HEK293 (cell line): ENCODE results near the gene FNDC8.

Source experiments
- CTCF ChIA-PET: fragments of 350-600 bp; formaldehyde crosslinking; extraction: SDS; loops from one replicate; lab custom pipeline; 2021; ENCODE audit warnings: antibody characterized with exemption; lab: Yijun Ruan, JAX
- POLR2A ChIA-PET: fragments of 300-600 bp; formaldehyde crosslinking; extraction: SDS; loops from one replicate; lab custom pipeline; 2020; ENCODE audit warnings: antibody characterized with exemption, inconsistent platforms; lab: Yijun Ruan, JAX
- H3K27ac ChIP-seq: fragments of 200-500 bp; sonication (Bioruptor generic); 2 replicates; pipeline ENCODE4 v1.5.1; 2014; ENCODE audit warnings: low read depth, low read length, control low read depth, inconsistent platforms; ENCODE audit errors: extremely low read depth
- H3K36me3 ChIP-seq, 2 experiments: fragments of 200-500 bp in 1 of 2; sonication (Bioruptor generic) in 1 of 2; 1 replicate in 1 of 2; 2 replicates in 1 of 2; pipeline ENCODE4 v1.5.1; 2014 to 2017; ENCODE audit warnings: inconsistent platforms in 2 of 2, low read length in 2 of 2; ENCODE audit not compliant: control insufficient read depth in 2 of 2, insufficient read depth in 1 of 2
- H3K4me1 ChIP-seq: fragments of 200-500 bp; sonication (Bioruptor generic); 2 replicates; pipeline ENCODE4 v1.5.1; 2014; ENCODE audit warnings: mild to moderate bottlenecking, low read length, inconsistent platforms; ENCODE audit not compliant: control insufficient read depth, insufficient read depth
- H3K4me3 ChIP-seq: 2 replicates; pipeline ENCODE4 v1.5.1; 2011; ENCODE audit warnings: low read depth, mild to moderate bottlenecking, control low read depth, low read length, moderate library complexity
- H3K9me3 ChIP-seq: fragments of 200-500 bp; sonication (Bioruptor generic); 2 replicates; pipeline ENCODE4 v1.5.1; 2014; ENCODE audit warnings: low read depth, low read length, inconsistent platforms; ENCODE audit not compliant: control insufficient read depth, insufficient read depth
- AEBP2 ChIP-seq: fragments of 450-650 bp; formaldehyde crosslinking; IDR thresholded peaks from 2 replicates; pipeline ENCODE4 v1.5.1; 2016; ENCODE audit warnings: missing biosample characterization, missing genetic modification characterization, borderline replicate concordance
- CTCF ChIP-seq: fragments of 450-650 bp; formaldehyde crosslinking; IDR thresholded peaks from 2 replicates; pipeline ENCODE4 v1.5.1; 2016; ENCODE audit warnings: missing biosample characterization, missing genetic modification characterization
- EGR2 ChIP-seq: fragments of 450-650 bp; formaldehyde crosslinking; IDR thresholded peaks from 2 replicates; pipeline ENCODE4 v1.5.1; 2016; ENCODE audit warnings: low read depth, missing biosample characterization, missing genetic modification characterization
- HOXD13 ChIP-seq: sonication (generic); formaldehyde crosslinking; IDR thresholded peaks from 2 replicates; pipeline ENCODE4 v1.8.0; 2022; ENCODE audit warnings: missing genetic modification reagents, borderline replicate concordance
- OVOL3 ChIP-seq: fragments of 450-650 bp; formaldehyde crosslinking; IDR thresholded peaks from 2 replicates; pipeline ENCODE4 v1.5.1; 2016; ENCODE audit warnings: missing biosample characterization, missing genetic modification characterization
- PRDM6 ChIP-seq: fragments of 450-650 bp; formaldehyde crosslinking; IDR thresholded peaks from 2 replicates; pipeline ENCODE4 v1.5.1; 2017; ENCODE audit warnings: missing biosample characterization, missing genetic modification characterization
- REST ChIP-seq: fragments of 450-650 bp; formaldehyde crosslinking; IDR thresholded peaks from 2 replicates; pipeline ENCODE4 v1.5.1; 2016; ENCODE audit warnings: missing biosample characterization, missing genetic modification characterization
- TRIM28 ChIP-seq: IDR thresholded peaks from 2 replicates; pipeline ENCODE4 v1.6.1; 2011; ENCODE audit warnings: low read length, control low read depth, borderline replicate concordance
- ZNF121 ChIP-seq: fragments of 450-650 bp; formaldehyde crosslinking; IDR thresholded peaks from 2 replicates; pipeline ENCODE4 v1.5.1; 2016; ENCODE audit warnings: missing biosample characterization, missing genetic modification characterization
- ZNF202 ChIP-seq: fragments of 450-650 bp; formaldehyde crosslinking; IDR thresholded peaks from 2 replicates; pipeline ENCODE4 v1.5.1; 2016; ENCODE audit warnings: missing biosample characterization, missing genetic modification characterization, borderline replicate concordance
- ZNF214 ChIP-seq: fragments of 450-650 bp; formaldehyde crosslinking; IDR thresholded peaks from 2 replicates; pipeline ENCODE4 v1.5.1; 2017; ENCODE audit warnings: missing biosample characterization, mild to moderate bottlenecking, missing genetic modification characterization, borderline replicate concordance
- ZNF239 ChIP-seq: fragments of 450-650 bp; formaldehyde crosslinking; IDR thresholded peaks from 2 replicates; pipeline ENCODE4 v1.5.1; 2016; ENCODE audit warnings: missing biosample characterization, missing genetic modification characterization
- ZNF394 ChIP-seq: fragments of 450-650 bp; formaldehyde crosslinking; IDR thresholded peaks from 2 replicates; pipeline ENCODE4 v1.5.1; 2016; ENCODE audit warnings: missing biosample characterization, missing genetic modification characterization, mild to moderate bottlenecking, moderate library complexity, borderline replicate concordance
- ZNF398 ChIP-seq: fragments of 450-650 bp; formaldehyde crosslinking; IDR thresholded peaks from 2 replicates; pipeline ENCODE4 v1.5.1; 2017; ENCODE audit warnings: missing biosample characterization, missing genetic modification characterization
- ZNF544 ChIP-seq: fragments of 450-650 bp; formaldehyde crosslinking; IDR thresholded peaks from 2 replicates; pipeline ENCODE4 v1.5.0; 2017; ENCODE audit warnings: missing biosample characterization, missing genetic modification characterization
- ZNF555 ChIP-seq: fragments of 450-650 bp; formaldehyde crosslinking; conservative IDR thresholded peaks from 2 replicates; pipeline ENCODE4 v1.5.1; 2017; ENCODE audit warnings: missing biosample characterization, mild to moderate bottlenecking, missing genetic modification characterization, inconsistent platforms
- ZNF585B ChIP-seq: fragments of 450-650 bp; formaldehyde crosslinking; IDR thresholded peaks from 2 replicates; pipeline ENCODE4 v1.5.1; 2016; ENCODE audit warnings: missing biosample characterization, missing genetic modification characterization
- ZNF621 ChIP-seq: fragments of 450-650 bp; formaldehyde crosslinking; IDR thresholded peaks from 2 replicates; pipeline ENCODE4 v1.5.1; 2017; ENCODE audit warnings: missing biosample characterization, missing genetic modification characterization
- ZNF654 ChIP-seq: fragments of 450-650 bp; formaldehyde crosslinking; IDR thresholded peaks from 2 replicates; pipeline ENCODE4 v1.5.1; 2016; ENCODE audit warnings: low read depth, missing biosample characterization, missing genetic modification characterization
- ZNF830 ChIP-seq: fragments of 450-650 bp; IDR thresholded peaks from 2 replicates; pipeline ENCODE4 v1.5.0; 2018; ENCODE audit warnings: missing biosample characterization, missing genetic modification characterization, low read depth, mild to moderate bottlenecking, moderate library complexity
- ZSCAN18 ChIP-seq: fragments of 450-650 bp; formaldehyde crosslinking; IDR thresholded peaks from 2 replicates; pipeline ENCODE4 v1.5.1; 2016; ENCODE audit warnings: missing biosample characterization, missing genetic modification characterization

The FNDC8 gene

GRCh38 chr17:35094902-35095301 lies 26.5 kb upstream of the FNDC8 start:
- ChIA-PET POLR2A (no interaction called here), CTCF (interaction anchor here (0.5 to 1.2 kb wide), 4 partner anchors 20 to 143 kb away, joined by 3 to 4 read pairs (median 3); no protein-coding TSS in a partner anchor)
- Histone ChIP-seq H3K27ac (no peak overlapping the region), H3K9me3 (no peaks in the 10 kb centered on the region), H3K4me3 (no peak overlapping the region), H3K4me1 (no peaks in the 10 kb centered on the region), H3K36me3 (peaks cover 9 to 18% of the 10 kb centered on the region in 2 experiments; a peak in 2 of 3 replicates)
- no peak for TF ChIP-seq CTCF (tag by site-specific recombination)
- no peak for TF ChIP-seq EGR2
- no peak for TF ChIP-seq ZSCAN18 (tag by site-specific recombination)
- TF ChIP-seq ZNF830 (tag by site-specific recombination), result no peak
- no peak for TF ChIP-seq ZNF121 (tag by site-specific recombination)
- TF ChIP-seq AEBP2 (tag by site-specific recombination), result no peak
- TF ChIP-seq TRIM28, result no peak
- no peak for TF ChIP-seq REST (tag by site-specific recombination)
- no peak for TF ChIP-seq ZNF398
- no peak for TF ChIP-seq ZNF544 (tag by site-specific recombination)
- no peak for TF ChIP-seq PRDM6
- TF ChIP-seq ZNF202, result no peak

- Histone ChIP-seq H3K4me1 (no peaks in the 10 kb centered on the region), H3K36me3 (peaks cover 9 to 26% of the 10 kb centered on the region in 2 experiments; a peak in 2 of 3 replicates), H3K4me3 (no peak overlapping the region), H3K27ac (no peak overlapping the region), H3K9me3 (no peaks in the 10 kb centered on the region)
- CTCF ChIA-PET, result interaction anchor here (0.6 to 0.7 kb wide), 2 partner anchors 16 to 46 kb away, joined by 3 to 4 read pairs; no protein-coding TSS in a partner anchor
- TF ChIP-seq ZNF555 (no peak), ZNF394 (no peak), ZNF214 (tag by site-specific recombination) (no peak), ZNF621 (no peak), ZNF654 (tag by site-specific recombination) (no peak), ZNF585B (tag by site-specific recombination) (no peak), OVOL3 (no peak), HOXD13 (CRISPR knock-in tag) (no peak), ZNF239 (tag by site-specific recombination) (no peak)
- POLR2A ChIA-PET, result no interaction called here
Observed at GRCh38 chr17:35095741-35096140, 25.7 kb upstream of the FNDC8 start.
